ENCODE results near the gene TSPAN9.

DNA sequence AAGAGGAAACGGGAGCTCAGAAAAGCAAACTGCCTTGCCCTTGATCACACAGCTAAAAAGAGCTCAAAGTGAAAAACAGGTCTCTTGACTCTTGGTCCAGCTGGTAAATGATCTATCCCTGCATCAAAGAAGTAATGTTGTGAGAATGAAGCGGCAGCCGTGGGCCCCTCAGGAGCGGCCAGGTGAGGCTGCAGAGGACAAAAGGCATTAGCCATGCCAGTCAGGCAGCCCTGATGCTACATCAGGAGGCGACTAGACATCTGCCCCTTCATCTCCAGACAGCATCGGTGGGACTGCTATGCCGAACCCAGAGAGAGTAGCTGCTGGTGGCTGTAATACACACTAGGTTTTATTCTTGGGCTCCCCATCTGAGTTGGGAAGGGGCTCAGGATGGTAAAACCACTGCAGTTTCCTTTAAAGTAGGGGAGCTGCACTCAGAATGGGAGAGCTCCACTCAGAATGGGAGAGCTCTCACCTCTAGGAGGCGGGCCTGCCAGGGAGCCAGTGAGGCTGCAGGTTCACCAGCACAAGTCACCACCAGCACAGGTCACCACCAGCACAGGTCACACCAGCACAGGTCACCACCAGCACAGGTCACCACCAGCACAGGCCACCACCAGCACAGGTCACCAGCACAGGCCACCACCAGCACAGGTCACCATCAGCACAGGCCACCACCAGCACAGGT lies 120.1 kb downstream of the TSPAN9 start:
- TF ChIP-seq, protein P1, sequence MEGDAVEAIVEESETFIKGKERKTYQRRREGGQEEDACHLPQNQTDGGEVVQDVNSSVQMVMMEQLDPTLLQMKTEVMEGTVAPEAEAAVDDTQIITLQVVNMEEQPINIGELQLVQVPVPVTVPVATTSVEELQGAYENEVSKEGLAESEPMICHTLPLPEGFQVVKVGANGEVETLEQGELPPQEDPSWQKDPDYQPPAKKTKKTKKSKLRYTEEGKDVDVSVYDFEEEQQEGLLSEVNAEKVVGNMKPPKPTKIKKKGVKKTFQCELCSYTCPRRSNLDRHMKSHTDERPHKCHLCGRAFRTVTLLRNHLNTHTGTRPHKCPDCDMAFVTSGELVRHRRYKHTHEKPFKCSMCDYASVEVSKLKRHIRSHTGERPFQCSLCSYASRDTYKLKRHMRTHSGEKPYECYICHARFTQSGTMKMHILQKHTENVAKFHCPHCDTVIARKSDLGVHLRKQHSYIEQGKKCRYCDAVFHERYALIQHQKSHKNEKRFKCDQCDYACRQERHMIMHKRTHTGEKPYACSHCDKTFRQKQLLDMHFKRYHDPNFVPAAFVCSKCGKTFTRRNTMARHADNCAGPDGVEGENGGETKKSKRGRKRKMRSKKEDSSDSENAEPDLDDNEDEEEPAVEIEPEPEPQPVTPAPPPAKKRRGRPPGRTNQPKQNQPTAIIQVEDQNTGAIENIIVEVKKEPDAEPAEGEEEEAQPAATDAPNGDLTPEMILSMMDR (IDR thresholded peaks at IDR 0.05) = no peak
- no peak for TF ChIP-seq POLR2A (IDR thresholded peaks at IDR 0.05)

Data from heart left ventricle (tissue), 13 donors.